Loucy (cell line): Measurements from ENCODE around the gene SCUBE2.

Experiments used
- H2AFZ ChIP-seq: fragments of 200-600 bp; sonication (generic); 2 replicates; pipeline ENCODE4 v1.6.0; 2016; ENCODE audit warnings: antibody characterized with exemption, mild to moderate bottlenecking, low read length, moderate library complexity
- H3F3A ChIP-seq: fragments of 200-600 bp; 2 replicates; pipeline ENCODE4 v1.6.0; 2016; ENCODE audit warnings: antibody characterized with exemption, low read depth, mild to moderate bottlenecking
- H3K27me3 ChIP-seq: fragments of 200-600 bp; sonication (generic); 2 replicates; pipeline ENCODE4 v1.6.1; 2014; ENCODE audit warnings: low read length, mild to moderate bottlenecking; ENCODE audit not compliant: insufficient read depth, poor library complexity, severe bottlenecking
- H3K36me3 ChIP-seq: fragments of 200-600 bp; sonication (generic); 2 replicates; pipeline ENCODE4 v1.6.1; 2016; ENCODE audit warnings: low read length; ENCODE audit not compliant: insufficient read depth
- H3K4me1 ChIP-seq: fragments of 200-600 bp; sonication (generic); 2 replicates; pipeline ENCODE4 v1.5.1; 2014; ENCODE audit warnings: low read length, mild to moderate bottlenecking; ENCODE audit not compliant: insufficient read depth, poor library complexity, severe bottlenecking
- H3K4me2 ChIP-seq: fragments of 200-600 bp; sonication (generic); 2 replicates; pipeline ENCODE4 v1.6.0; 2014; ENCODE audit warnings: antibody characterized with exemption, low read length, low read depth, mild to moderate bottlenecking; ENCODE audit not compliant: poor library complexity, severe bottlenecking
- H3K4me3 ChIP-seq: fragments of 200-600 bp; sonication (generic); 2 replicates; pipeline ENCODE4 v1.5.1; 2014; ENCODE audit warnings: low read length, mild to moderate bottlenecking, mixed read lengths; ENCODE audit not compliant: poor library complexity, severe bottlenecking
- H3K79me2 ChIP-seq: fragments of 200-600 bp; sonication (generic); 2 replicates; pipeline ENCODE4 v1.6.1; 2014; ENCODE audit warnings: low read length; ENCODE audit not compliant: insufficient read depth
- H3K9ac ChIP-seq: fragments of 200-600 bp; sonication (generic); 2 replicates; pipeline ENCODE4 v1.6.0; 2014; ENCODE audit warnings: mild to moderate bottlenecking, low read depth, low read length, moderate library complexity; ENCODE audit not compliant: poor library complexity, severe bottlenecking
- H3K9me2 ChIP-seq: fragments of 200-600 bp; sonication (generic); replicated peaks from 2 replicates; pipeline ENCODE4 v1.6.1; 2016; ENCODE audit warnings: low read depth, low read length, mixed read lengths
- H3K9me3 ChIP-seq: fragments of 200-600 bp; sonication (generic); 2 replicates; pipeline ENCODE4 v1.6.1; 2014; ENCODE audit warnings: mild to moderate bottlenecking, antibody characterized with exemption, low read length, low read depth; ENCODE audit not compliant: insufficient read depth
- H4K20me1 ChIP-seq: fragments of 200-600 bp; sonication (generic); 2 replicates; pipeline ENCODE4 v1.6.0; 2014; ENCODE audit warnings: antibody characterized with exemption, low read length, mild to moderate bottlenecking; ENCODE audit not compliant: insufficient read depth, poor library complexity, severe bottlenecking
- EZH2phosphoT487 ChIP-seq: fragments of 200-600 bp; IDR thresholded peaks from 2 replicates; pipeline ENCODE4 v1.6.1; 2018; ENCODE audit warnings: antibody characterized with exemption, mild to moderate bottlenecking, moderate library complexity, borderline replicate concordance
- TF ChIP-seq, protein P1 (sequence below): fragments of 200-600 bp; sonication (generic); conservative IDR thresholded peaks from 2 replicates; pipeline ENCODE4 v1.5.1; 2014; ENCODE audit warnings: mild to moderate bottlenecking, antibody characterized with exemption, low read length

SCUBE2 gene

DNA sequence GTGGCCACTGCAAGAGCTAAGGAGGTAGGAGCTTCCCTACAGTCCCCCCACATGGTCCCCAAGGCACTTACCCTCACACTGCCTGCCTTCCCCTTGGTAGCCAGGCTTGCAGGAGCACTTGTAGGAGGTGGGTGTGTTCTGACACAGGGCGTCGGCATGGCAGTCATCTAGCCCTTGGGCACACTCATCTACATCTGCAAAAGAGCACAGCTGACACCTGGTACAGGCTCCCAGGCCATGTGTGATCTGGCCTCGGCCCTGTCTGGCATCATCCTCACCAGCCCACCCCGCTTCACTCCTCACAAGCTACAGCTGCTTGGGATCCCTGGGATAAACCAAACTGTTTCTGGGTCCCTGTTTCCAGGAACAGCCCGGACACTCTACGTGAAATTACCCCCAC is 1.8 kb downstream of the SCUBE2 start:
- Histone ChIP-seq H3K27me3 (no peaks in the 10 kb centered on the region), H3K4me1 (no peaks in the 10 kb centered on the region), H3K4me2 (no peak overlapping the region), H3K9me3 (no peaks in the 10 kb centered on the region), H3K9me2 (no peaks in the 10 kb centered on the region), H4K20me1 (no peaks in the 10 kb centered on the region), H3K9ac (no peak overlapping the region), H2AFZ (no peak overlapping the region), H3K79me2 (no peaks in the 10 kb centered on the region), H3F3A (no peaks in the 10 kb centered on the region), H3K4me3 (no peak overlapping the region), H3K36me3 (no peaks in the 10 kb centered on the region)
- TF ChIP-seq, protein P1, sequence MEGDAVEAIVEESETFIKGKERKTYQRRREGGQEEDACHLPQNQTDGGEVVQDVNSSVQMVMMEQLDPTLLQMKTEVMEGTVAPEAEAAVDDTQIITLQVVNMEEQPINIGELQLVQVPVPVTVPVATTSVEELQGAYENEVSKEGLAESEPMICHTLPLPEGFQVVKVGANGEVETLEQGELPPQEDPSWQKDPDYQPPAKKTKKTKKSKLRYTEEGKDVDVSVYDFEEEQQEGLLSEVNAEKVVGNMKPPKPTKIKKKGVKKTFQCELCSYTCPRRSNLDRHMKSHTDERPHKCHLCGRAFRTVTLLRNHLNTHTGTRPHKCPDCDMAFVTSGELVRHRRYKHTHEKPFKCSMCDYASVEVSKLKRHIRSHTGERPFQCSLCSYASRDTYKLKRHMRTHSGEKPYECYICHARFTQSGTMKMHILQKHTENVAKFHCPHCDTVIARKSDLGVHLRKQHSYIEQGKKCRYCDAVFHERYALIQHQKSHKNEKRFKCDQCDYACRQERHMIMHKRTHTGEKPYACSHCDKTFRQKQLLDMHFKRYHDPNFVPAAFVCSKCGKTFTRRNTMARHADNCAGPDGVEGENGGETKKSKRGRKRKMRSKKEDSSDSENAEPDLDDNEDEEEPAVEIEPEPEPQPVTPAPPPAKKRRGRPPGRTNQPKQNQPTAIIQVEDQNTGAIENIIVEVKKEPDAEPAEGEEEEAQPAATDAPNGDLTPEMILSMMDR = no peak
- no peak for TF ChIP-seq EZH2phosphoT487

DNA sequence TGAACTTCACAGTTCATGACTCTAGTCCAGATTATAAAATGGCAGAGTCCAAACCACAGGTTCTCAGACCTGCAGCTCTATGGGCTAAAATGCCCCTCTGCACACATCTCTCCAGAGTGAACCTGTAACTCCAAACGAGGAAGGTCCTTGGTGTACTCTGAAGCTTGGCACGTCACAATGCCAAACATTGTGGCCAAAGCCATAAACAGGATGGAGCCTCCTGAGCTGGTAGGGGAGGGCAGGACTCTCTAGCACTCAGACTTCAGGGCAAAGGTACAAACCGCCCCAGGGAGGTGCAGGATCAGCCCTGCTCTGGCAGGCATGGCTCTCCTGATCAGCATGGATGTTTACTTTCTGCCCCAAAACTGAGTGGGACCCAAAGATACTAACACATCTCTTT is 2.3 kb downstream of the SCUBE2 start:
- Histone ChIP-seq H3K79me2 (no peaks in the 10 kb centered on the region), H3K9ac (no peak overlapping the region), H3K9me2 (no peaks in the 10 kb centered on the region), H3F3A (no peaks in the 10 kb centered on the region), H3K4me3 (no peak overlapping the region), H2AFZ (no peak overlapping the region), H3K36me3 (no peaks in the 10 kb centered on the region), H4K20me1 (no peaks in the 10 kb centered on the region), H3K4me2 (no peak overlapping the region), H3K4me1 (no peaks in the 10 kb centered on the region), H3K9me3 (no peaks in the 10 kb centered on the region), H3K27me3 (no peaks in the 10 kb centered on the region)
- TF ChIP-seq EZH2phosphoT487 = no peak
- TF ChIP-seq, protein P1 = no peak

DNA sequence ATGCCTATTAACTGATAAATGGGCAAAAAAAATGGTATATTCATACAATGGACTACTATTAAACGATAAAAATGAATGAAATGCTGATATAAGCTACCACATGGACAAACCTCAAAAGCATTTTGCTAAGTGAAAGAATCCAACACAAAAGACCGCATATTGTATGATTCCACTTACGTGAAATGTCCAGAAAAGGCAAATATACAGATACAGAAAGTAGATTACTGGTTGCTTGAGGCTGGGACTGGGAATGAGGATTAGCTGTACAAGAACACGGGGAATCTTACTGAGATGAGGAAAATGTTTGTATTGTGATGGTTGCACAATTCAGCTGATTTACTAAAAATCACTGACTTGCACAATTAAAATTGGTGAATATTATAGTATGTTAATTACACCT is 8.8 kb downstream of the SCUBE2 start:
- H4K20me1 ChIP-seq = no peaks in the 10 kb centered on the region
- H3K27me3 ChIP-seq = no peaks in the 10 kb centered on the region
- no peak overlapping the region for H3K4me3 ChIP-seq

More for the DNA sequence above, 8.8 kb downstream of the SCUBE2 start:
- no peaks in the 10 kb centered on the region for H3K9me3 ChIP-seq
- no peaks in the 10 kb centered on the region for H3K79me2 ChIP-seq
- no peaks in the 10 kb centered on the region for H3K36me3 ChIP-seq
- no peak overlapping the region for H3K9ac ChIP-seq
- H3K4me2 ChIP-seq = no peak overlapping the region
- no peaks in the 10 kb centered on the region for H3K9me2 ChIP-seq
- no peaks in the 10 kb centered on the region for H3K4me1 ChIP-seq
- H3F3A ChIP-seq = no peaks in the 10 kb centered on the region
- no peak overlapping the region for H2AFZ ChIP-seq
- TF ChIP-seq EZH2phosphoT487 = no peak
- TF ChIP-seq, protein P1 = no peak
